PFSK-1 (cell line): ENCODE data around the gene TREML1.

Experiments
- FOXP2 ChIP-seq: optimal IDR thresholded peaks from 2 replicates; pipeline ENCODE3; 2011; ENCODE audit warnings: borderline replicate concordance, control low read depth, inconsistent platforms; ENCODE audit not compliant: insufficient read depth; ENCODE audit errors: extremely low read length, extremely low read depth
- POLR2AphosphoS5 ChIP-seq: IDR thresholded peaks from 2 replicates; pipeline ENCODE4 v1.6.1; 2012; ENCODE audit warnings: low read depth, mild to moderate bottlenecking, control low read depth, low read length, moderate library complexity
- REST ChIP-seq, 2 experiments: IDR thresholded peaks; 2 replicates each; pipeline versions ENCODE4 v1.6.1 to v1.8.0; 2011 to 2012; ENCODE audit warnings: low read depth in 2 of 2, low read length in 2 of 2, control low read depth in 1 of 2, inconsistent platforms in 1 of 2, mild to moderate bottlenecking in 1 of 2, moderate library complexity in 1 of 2; ENCODE audit not compliant: insufficient read depth in 1 of 2
- SIN3A ChIP-seq: IDR thresholded peaks from 2 replicates; pipeline ENCODE4 v1.6.1; 2012; ENCODE audit warnings: mild to moderate bottlenecking, low read length, moderate library complexity, borderline replicate concordance; ENCODE audit not compliant: insufficient read depth
- TAF1 ChIP-seq: IDR thresholded peaks from 2 replicates; pipeline ENCODE4 v1.6.1; 2012; ENCODE audit warnings: low read length, control low read depth, borderline replicate concordance; ENCODE audit not compliant: insufficient read depth

- TF ChIP-seq POLR2AphosphoS5, result no peak
- TF ChIP-seq TAF1, result no peak
- no peak for TF ChIP-seq SIN3A
- no peak for TF ChIP-seq REST (IDR thresholded peaks at IDR 0.05; ENCODE audit: insufficient read depth in 1 of 2, low read depth in 2 of 2, low read length in 2 of 2)
- no peak for TF ChIP-seq FOXP2
Measured at GRCh38 chr6:41156001-41156400, 1.9 kb upstream of the TREML1 start.
